Stomach (tissue), 9 donors: ENCODE results near the gene ABCB8. TPM values are rescaled to one million over a fixed set of nuclear protein-coding genes. Genes with fewer than 3 reads are reported as not detected.

Source experiments
- DNase-seq, 2 donors: peaks; one replicate each; pipeline versions ENCODE4 v3.0.0 to v3.0.0-alpha.2; 2013 to 2019
- H3K27ac ChIP-seq, 5 donors: fragments of 200-600 bp in 4 of 5; sonication (generic) in 4 of 5; one replicate each; pipeline ENCODE4 v1.5.1; 2013 to 2019; ENCODE audit warnings: mild to moderate bottlenecking in 1 of 5, moderate library complexity in 1 of 5
- H3K27me3 ChIP-seq, 3 donors: fragments of 200-600 bp; sonication (generic); one replicate each; pipeline ENCODE4 v1.5.1; 2017 to 2019; ENCODE audit warnings: mixed run types in 1 of 3
- H3K36me3 ChIP-seq, 4 donors: fragments of 200-600 bp; sonication (generic); 1 replicate in 3 of 4; 2 replicates in 1 of 4; pipeline ENCODE4 v1.5.1; 2016 to 2019
- H3K4me1 ChIP-seq, 4 donors: fragments of 200-600 bp; sonication (generic); one replicate each; pipeline ENCODE4 v1.5.1; 2016 to 2019
- H3K4me3 ChIP-seq, 4 donors: fragments of 200-600 bp; sonication (generic) in 3 of 4; one replicate each; pipeline ENCODE4 v1.5.1; 2016 to 2019; ENCODE audit warnings: mild to moderate bottlenecking in 1 of 4
- H3K9me3 ChIP-seq, 4 donors: fragments of 200-600 bp; sonication (generic); one replicate each; pipeline ENCODE4 v1.5.1; 2016 to 2019
- EP300 ChIP-seq: sonication (generic); formaldehyde crosslinking; IDR thresholded peaks from one replicate; pipeline ENCODE4 v1.6.1; 2017; ENCODE audit warnings: antibody characterized with exemption
- POLR2A ChIP-seq, 4 donors: fragments of 450-650 bp; IDR thresholded peaks; one replicate each; pipeline ENCODE4 v1.6.1; 2016; ENCODE audit warnings: antibody characterized with exemption in 4 of 4, control low read depth in 2 of 4, mild to moderate bottlenecking in 1 of 4, moderate library complexity in 1 of 4
- POLR2AphosphoS5 ChIP-seq, 3 donors: sonication (generic); formaldehyde crosslinking; IDR thresholded peaks; one replicate each; pipeline ENCODE4 v1.6.1; 2016; ENCODE audit warnings: antibody characterized with exemption in 3 of 3
- WGBS, 5 donors: extraction: QIAGEN DNeasy Blood & Tissue Kit in 3 of 5; methylation state at CpG; one replicate each; pipeline versions ENCODE4 v1.1.5 to v1.1.7; 2013 to 2018; 5-methylcytosine and 5-hydroxymethylcytosine counted together
- intact Hi-C: fragments of 100-400 bp; cut with DNase I; formaldehyde crosslinking; loops from one replicate; pipeline ENCODE4 v1.15.1; 2023; ENCODE audit warnings: low total_unique reads
- polyA plus RNA-seq, 3 donors: library from polyadenylated mRNA; stranded (reverse); fragments of 200-250 nt; gene quantifications; one replicate each; pipeline ENCODE4 v1.2.3, GENCODE V29; 2013
- total RNA-seq, 5 donors: library from RNA; depleted of rRNA; stranded (reverse); fragments of >200 nt; gene quantifications; one replicate each; pipeline versions ENCODE4 v1.1.0 to v1.2.3, GENCODE V29; 2014 to 2016
- TF ChIP-seq, protein P1 (sequence below), 7 experiments: fragments of 450-650 bp in 4 of 7; fragments of 200-600 bp in 3 of 7; sonication (generic) in 3 of 7; IDR thresholded peaks; one replicate each; pipeline ENCODE4 v1.5.1; 2016 to 2019; ENCODE audit warnings: antibody characterized with exemption in 7 of 7, control low read depth in 2 of 7, mild to moderate bottlenecking in 1 of 7
- donor health status: healthy with polysubstance abuse.
- donor health status: Bipolar disorder and iron deficiency.
- donor health status: healthy.

The ABCB8 gene
- total and polyA plus RNA-seq, 8 donors, result 9.5 to 57.2 (median 19.4) TPM

DNA sequence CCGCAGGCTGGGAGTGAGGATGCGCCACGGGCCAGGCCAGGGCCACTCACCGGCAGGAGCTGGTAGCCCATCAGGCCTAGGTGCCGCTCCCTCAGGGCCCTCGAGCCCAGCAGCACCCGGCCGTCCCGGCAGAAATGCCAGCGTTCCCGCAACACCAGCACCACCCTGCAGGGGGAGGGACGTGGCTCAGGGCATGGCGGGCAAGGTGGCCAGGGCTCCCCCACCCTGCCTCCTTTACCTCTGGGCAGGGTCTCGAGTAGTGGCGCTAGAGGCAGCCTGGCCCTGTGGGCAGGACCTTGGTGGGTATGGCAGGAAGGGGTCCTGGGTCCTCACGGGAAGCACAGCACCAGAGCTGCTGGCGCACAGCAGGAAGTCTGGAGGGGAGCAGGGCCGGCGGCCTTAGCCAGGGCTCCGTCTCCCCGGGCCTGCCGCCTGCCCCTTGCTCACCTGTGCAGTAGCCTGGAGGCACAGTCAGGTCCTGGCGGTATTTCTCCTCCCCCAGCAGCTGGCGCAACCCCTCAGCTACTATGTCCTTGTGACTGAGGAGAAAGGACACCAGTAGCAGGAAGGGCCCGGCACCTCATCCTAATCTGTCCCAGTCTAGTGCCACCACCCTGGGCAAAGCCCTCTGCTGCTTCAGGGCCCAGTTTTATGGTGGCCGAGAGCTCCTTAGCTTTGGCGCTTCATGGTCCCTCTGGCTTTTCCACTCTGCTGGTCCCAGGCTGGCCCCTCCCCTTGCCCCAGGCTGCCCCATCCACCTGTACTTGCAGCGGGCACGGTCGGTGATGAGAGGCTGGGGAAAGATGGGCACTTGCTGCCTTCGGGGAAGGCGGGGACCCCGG lies 48.8 kb downstream of the ABCB8 start:
- peaks cover 40 to 57% (median 56%) of the 10 kb centered on the region in 4 donors for H3K36me3 ChIP-seq
- TF ChIP-seq EP300, result no peak
- TF ChIP-seq POLR2A (IDR thresholded peaks at IDR 0.05), result no peak
- TF ChIP-seq, protein P1, sequence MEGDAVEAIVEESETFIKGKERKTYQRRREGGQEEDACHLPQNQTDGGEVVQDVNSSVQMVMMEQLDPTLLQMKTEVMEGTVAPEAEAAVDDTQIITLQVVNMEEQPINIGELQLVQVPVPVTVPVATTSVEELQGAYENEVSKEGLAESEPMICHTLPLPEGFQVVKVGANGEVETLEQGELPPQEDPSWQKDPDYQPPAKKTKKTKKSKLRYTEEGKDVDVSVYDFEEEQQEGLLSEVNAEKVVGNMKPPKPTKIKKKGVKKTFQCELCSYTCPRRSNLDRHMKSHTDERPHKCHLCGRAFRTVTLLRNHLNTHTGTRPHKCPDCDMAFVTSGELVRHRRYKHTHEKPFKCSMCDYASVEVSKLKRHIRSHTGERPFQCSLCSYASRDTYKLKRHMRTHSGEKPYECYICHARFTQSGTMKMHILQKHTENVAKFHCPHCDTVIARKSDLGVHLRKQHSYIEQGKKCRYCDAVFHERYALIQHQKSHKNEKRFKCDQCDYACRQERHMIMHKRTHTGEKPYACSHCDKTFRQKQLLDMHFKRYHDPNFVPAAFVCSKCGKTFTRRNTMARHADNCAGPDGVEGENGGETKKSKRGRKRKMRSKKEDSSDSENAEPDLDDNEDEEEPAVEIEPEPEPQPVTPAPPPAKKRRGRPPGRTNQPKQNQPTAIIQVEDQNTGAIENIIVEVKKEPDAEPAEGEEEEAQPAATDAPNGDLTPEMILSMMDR (IDR thresholded peaks at IDR 0.05), result peak in 3 of 7 experiments; percentile 7 to 20 (median 17)
- TF ChIP-seq POLR2AphosphoS5 (IDR thresholded peaks at IDR 0.05), result peak in 1 of 3 donors; percentile 17
- H3K27me3 ChIP-seq, result no peaks in the 10 kb centered on the region
- H3K4me3 ChIP-seq, result no peak overlapping the region
- intact Hi-C loops, result no loop called here
- DNase-seq, result peak in 1 of 2 donors; percentile 47
- WGBS, 5 donors, result 47 to 70% (median 54%) methylated on average over 15 to 33 of the region's 33 CpGs
- H3K4me1 ChIP-seq, result peaks cover 45 to 55% (median 53%) of the 10 kb centered on the region in 4 donors
- H3K27ac ChIP-seq, result peak overlapping the region; percentile 15 to 97 (median 62)
- H3K9me3 ChIP-seq, result no peaks in the 10 kb centered on the region

DNA sequence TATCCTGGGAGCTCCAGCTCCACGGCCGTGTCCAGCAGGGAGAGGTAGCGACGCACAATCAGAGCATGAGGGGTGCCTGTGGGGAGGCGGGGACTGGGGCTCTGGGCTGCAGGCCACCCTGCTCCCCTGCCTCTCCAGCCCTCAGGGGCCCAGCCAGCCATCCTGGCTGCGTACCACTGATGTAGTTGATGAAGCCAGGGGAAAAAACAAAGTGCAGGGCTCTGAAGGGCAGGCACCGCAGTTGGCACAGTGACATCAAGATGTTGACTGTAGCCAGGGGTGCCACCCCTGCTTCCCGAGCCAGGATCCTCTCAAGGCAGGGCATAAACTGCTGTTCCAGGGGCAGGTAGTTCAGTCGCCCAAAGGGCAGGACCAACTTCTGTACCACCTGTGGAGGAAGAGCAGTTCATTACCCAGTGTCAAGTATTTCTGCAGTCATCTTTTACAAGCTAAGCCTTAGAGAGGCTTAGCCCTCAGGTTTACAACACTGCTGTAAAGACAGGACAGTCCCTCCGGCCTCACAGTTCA lies 49.5 kb downstream of the ABCB8 start:
- H3K27me3 ChIP-seq, result no peaks in the 10 kb centered on the region
- DNase-seq, result peak in 1 of 2 donors; percentile 66
- peaks cover 34 to 51% (median 49%) of the 10 kb centered on the region in 4 donors for H3K36me3 ChIP-seq
- WGBS, 5 donors, result 33 to 59% (median 39%) methylated on average over 8 to 10 of the region's 10 CpGs
- H3K27ac ChIP-seq, result peak overlapping the region; percentile 36 to 97 (median 62)
- no peaks in the 10 kb centered on the region for H3K9me3 ChIP-seq
- peaks cover 52 to 62% (median 60%) of the 10 kb centered on the region in 4 donors for H3K4me1 ChIP-seq
- TF ChIP-seq POLR2A (IDR thresholded peaks at IDR 0.05), result no peak
- TF ChIP-seq, protein P1 (IDR thresholded peaks at IDR 0.05), result no peak
- no peak for TF ChIP-seq EP300
- no peak for TF ChIP-seq POLR2AphosphoS5 (IDR thresholded peaks at IDR 0.05)
- no peak overlapping the region for H3K4me3 ChIP-seq
- intact Hi-C loops, result no loop called here

DNA sequence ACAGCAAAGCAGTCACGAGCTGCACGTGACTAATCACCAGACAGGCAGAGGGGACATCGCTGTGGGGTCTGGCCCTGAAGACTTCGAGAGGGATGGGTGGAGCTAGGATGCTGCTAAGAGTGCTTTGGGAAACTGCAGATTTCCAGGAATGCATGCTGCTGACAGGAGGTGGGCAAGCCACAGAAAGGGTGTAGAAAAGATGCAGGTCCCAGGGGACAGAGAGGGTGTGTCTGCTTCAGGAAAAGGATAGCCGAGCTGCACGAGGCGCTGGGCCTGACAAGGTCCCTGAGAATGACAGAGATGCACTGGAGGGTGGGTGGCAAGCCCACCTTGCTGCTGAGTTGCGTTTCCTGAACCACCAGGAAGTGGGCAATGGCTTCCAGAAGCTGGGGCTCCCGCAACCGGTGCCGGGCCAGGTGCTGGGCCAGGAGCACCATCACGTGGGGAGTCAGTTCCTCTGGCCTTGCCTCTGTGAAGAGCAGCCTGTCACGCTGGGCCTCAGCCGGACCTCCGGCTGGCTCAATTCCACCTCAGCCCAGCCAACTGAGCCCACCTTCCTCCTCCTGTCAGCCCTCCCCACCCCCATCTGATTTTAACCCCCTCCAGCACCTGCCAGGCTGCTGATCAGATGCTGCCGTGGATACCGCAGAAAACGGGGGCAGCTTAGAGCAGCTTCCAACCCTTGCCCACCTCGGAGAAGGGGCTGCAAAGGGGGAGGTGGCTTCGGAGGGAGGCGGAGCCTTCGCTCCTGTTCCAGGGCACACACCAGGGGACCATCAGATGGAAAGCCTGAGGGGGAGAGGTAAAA lies 50.2 kb downstream of the ABCB8 start:
- intact Hi-C loops, result no loop called here
- Histone ChIP-seq H3K27me3 (no peaks in the 10 kb centered on the region), H3K27ac (peak overlapping the region; percentile 6 to 97 (median 41)), H3K4me3 (no peak overlapping the region), H3K9me3 (no peaks in the 10 kb centered on the region), H3K4me1 (peaks cover 53 to 65% (median 63%) of the 10 kb centered on the region in 4 donors), H3K36me3 (peaks cover 28 to 44% (median 42%) of the 10 kb centered on the region in 4 donors)
- no peak for DNase-seq
- no peak for TF ChIP-seq EP300
- TF ChIP-seq, protein P1 (IDR thresholded peaks at IDR 0.05), result no peak
- TF ChIP-seq POLR2A (IDR thresholded peaks at IDR 0.05), result no peak
- TF ChIP-seq POLR2AphosphoS5 (IDR thresholded peaks at IDR 0.05), result no peak
- 41 to 55% (median 47%) methylated on average over 14 to 22 of the region's 22 CpGs for WGBS, 5 donors
